ENCODE results near the gene TNFRSF1A.

- TF ChIP-seq, protein P1, sequence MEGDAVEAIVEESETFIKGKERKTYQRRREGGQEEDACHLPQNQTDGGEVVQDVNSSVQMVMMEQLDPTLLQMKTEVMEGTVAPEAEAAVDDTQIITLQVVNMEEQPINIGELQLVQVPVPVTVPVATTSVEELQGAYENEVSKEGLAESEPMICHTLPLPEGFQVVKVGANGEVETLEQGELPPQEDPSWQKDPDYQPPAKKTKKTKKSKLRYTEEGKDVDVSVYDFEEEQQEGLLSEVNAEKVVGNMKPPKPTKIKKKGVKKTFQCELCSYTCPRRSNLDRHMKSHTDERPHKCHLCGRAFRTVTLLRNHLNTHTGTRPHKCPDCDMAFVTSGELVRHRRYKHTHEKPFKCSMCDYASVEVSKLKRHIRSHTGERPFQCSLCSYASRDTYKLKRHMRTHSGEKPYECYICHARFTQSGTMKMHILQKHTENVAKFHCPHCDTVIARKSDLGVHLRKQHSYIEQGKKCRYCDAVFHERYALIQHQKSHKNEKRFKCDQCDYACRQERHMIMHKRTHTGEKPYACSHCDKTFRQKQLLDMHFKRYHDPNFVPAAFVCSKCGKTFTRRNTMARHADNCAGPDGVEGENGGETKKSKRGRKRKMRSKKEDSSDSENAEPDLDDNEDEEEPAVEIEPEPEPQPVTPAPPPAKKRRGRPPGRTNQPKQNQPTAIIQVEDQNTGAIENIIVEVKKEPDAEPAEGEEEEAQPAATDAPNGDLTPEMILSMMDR (IDR thresholded peaks at IDR 0.05): no peak
- no peak for TF ChIP-seq EP300 (IDR thresholded peaks at IDR 0.05; ENCODE audit: low read depth)
- TF ChIP-seq POLR2A (IDR thresholded peaks at IDR 0.05): no peak
- TF ChIP-seq POLR2AphosphoS5 (IDR thresholded peaks at IDR 0.05): no peak
Measured at GRCh38 chr12:6369916-6370575, 28.2 kb upstream of the TNFRSF1A start.

Data from transverse colon (tissue), 4 donors.